ENCODE results near the gene VSX1. TPM values are rescaled to one million over a fixed set of nuclear protein-coding genes. Genes with fewer than 3 reads are reported as not detected.

Gene VSX1
- total RNA-seq, 1 experiment from 2014 or later = not detected

GRCh38 chr20:25082498-25082873, 545 bp upstream of the VSX1 start:
- Histone ChIP-seq H3K36me3 (no peaks in the 10 kb centered on the region), H3K9me3 (replicated peaks) (peaks cover 18% of the 10 kb centered on the region), H3K27me3 (replicated peaks) (peaks cover 74% of the 10 kb centered on the region), H3K4me3 (no peak overlapping the region), H3K27ac (no peak overlapping the region), H3K4me1 (replicated peaks) (peaks cover 15% of the 10 kb centered on the region)
- DNase-seq (ENCODE audit: low read depth in 1 of 2, low spot score in 2 of 2) = no peak

GRCh38 chr20:25081065-25081729, 744 bp downstream of the VSX1 start:
- Histone ChIP-seq H3K36me3 (no peaks in the 10 kb centered on the region), H3K9me3 (replicated peaks) (peaks cover 18% of the 10 kb centered on the region), H3K27me3 (replicated peaks) (peaks cover 76% of the 10 kb centered on the region), H3K4me1 (replicated peaks) (peaks cover 22% of the 10 kb centered on the region), H3K4me3 (no peak overlapping the region), H3K27ac (no peak overlapping the region)
- DNase-seq (ENCODE audit: low read depth in 1 of 2, low spot score in 2 of 2) = peak in 1 of 2 experiments; percentile 43

- H3K27me3 ChIP-seq (replicated peaks) = peaks cover 60% of the 10 kb centered on the region
Observed at GRCh38 chr20:25079171-25079570, 2.8 kb downstream of the VSX1 start.

GRCh38 chr20:25078662-25079061, 3.3 kb downstream of the VSX1 start:
- Histone ChIP-seq H3K36me3 (no peaks in the 10 kb centered on the region), H3K27me3 (replicated peaks) (peaks cover 55% of the 10 kb centered on the region), H3K9me3 (replicated peaks) (peaks cover 11% of the 10 kb centered on the region)

More at GRCh38 chr20:25079171-25079570, 2.8 kb downstream of the VSX1 start:
- Histone ChIP-seq H3K4me1 (replicated peaks) (peaks cover 22% of the 10 kb centered on the region), H3K4me3 (no peak overlapping the region), H3K9me3 (replicated peaks) (peaks cover 16% of the 10 kb centered on the region), H3K36me3 (no peaks in the 10 kb centered on the region), H3K27ac (no peak overlapping the region)
- no peak for DNase-seq (ENCODE audit: low read depth in 1 of 2, low spot score in 2 of 2)

GRCh38 chr20:25077610-25078169, 4.3 kb downstream of the VSX1 start:
- no peak for DNase-seq (ENCODE audit: low read depth in 1 of 2, low spot score in 2 of 2)
- H3K9me3 ChIP-seq (replicated peaks) = peaks cover 4% of the 10 kb centered on the region; the same call in 1 of the 2 replicates
- no peak overlapping the region for H3K27ac ChIP-seq
- no peak overlapping the region for H3K4me3 ChIP-seq
- no peaks in the 10 kb centered on the region for H3K36me3 ChIP-seq
- peaks cover 19% of the 10 kb centered on the region for H3K4me1 ChIP-seq (replicated peaks)
- peaks cover 49% of the 10 kb centered on the region for H3K27me3 ChIP-seq (replicated peaks)

More at GRCh38 chr20:25078662-25079061, 3.3 kb downstream of the VSX1 start:
- peaks cover 21% of the 10 kb centered on the region for H3K4me1 ChIP-seq (replicated peaks)
- peak in 1 of 2 experiments; percentile 30 for DNase-seq (ENCODE audit: low read depth in 1 of 2, low spot score in 2 of 2)
- H3K27ac ChIP-seq = no peak overlapping the region
- no peak overlapping the region for H3K4me3 ChIP-seq

GRCh38 chr20:25076731-25077609, 5.0 kb downstream of the VSX1 start:
- Histone ChIP-seq H3K27me3 (replicated peaks) (peaks cover 52% of the 10 kb centered on the region), H3K36me3 (no peaks in the 10 kb centered on the region), H3K27ac (no peak overlapping the region), H3K9me3 (replicated peaks) (peaks cover 3% of the 10 kb centered on the region; the same call in 1 of the 2 replicates), H3K4me1 (replicated peaks) (peaks cover 19% of the 10 kb centered on the region), H3K4me3 (no peak overlapping the region)
- peak in 1 of 2 experiments; percentile 37 for DNase-seq (ENCODE audit: low read depth in 1 of 2, low spot score in 2 of 2)

- no peak overlapping the region for H3K27ac ChIP-seq
- H3K27me3 ChIP-seq (replicated peaks) = peaks cover 46% of the 10 kb centered on the region
- no peaks in the 10 kb centered on the region for H3K9me3 ChIP-seq (replicated peaks)
- H3K36me3 ChIP-seq = no peaks in the 10 kb centered on the region
- H3K4me1 ChIP-seq (replicated peaks) = peaks cover 12% of the 10 kb centered on the region
- H3K4me3 ChIP-seq = no peak overlapping the region
- DNase-seq (ENCODE audit: low read depth in 1 of 2, low spot score in 2 of 2) = no peak
Observed at GRCh38 chr20:25076201-25076600, 5.7 kb downstream of the VSX1 start.

GRCh38 chr20:25073544-25073943, 8.4 kb downstream of the VSX1 start:
- no peak overlapping the region for H3K27ac ChIP-seq
- peaks cover 11% of the 10 kb centered on the region for H3K4me1 ChIP-seq (replicated peaks)
- peak in 1 of 2 experiments; percentile 42 for DNase-seq (ENCODE audit: low read depth in 1 of 2, low spot score in 2 of 2)
- no peak overlapping the region for H3K4me3 ChIP-seq
- H3K36me3 ChIP-seq = no peaks in the 10 kb centered on the region
- no peaks in the 10 kb centered on the region for H3K9me3 ChIP-seq (replicated peaks)
- peaks cover 25% of the 10 kb centered on the region for H3K27me3 ChIP-seq (replicated peaks)

- no peaks in the 10 kb centered on the region for H3K9me3 ChIP-seq (replicated peaks)
- H3K4me3 ChIP-seq = no peak overlapping the region
- no peaks in the 10 kb centered on the region for H3K36me3 ChIP-seq
- peaks cover 6% of the 10 kb centered on the region for H3K4me1 ChIP-seq (replicated peaks)
- DNase-seq (ENCODE audit: low read depth in 1 of 2, low spot score in 2 of 2) = no peak
- H3K27me3 ChIP-seq (replicated peaks) = peaks cover 16% of the 10 kb centered on the region
- no peak overlapping the region for H3K27ac ChIP-seq
Observed at GRCh38 chr20:25072226-25072811, 9.6 kb downstream of the VSX1 start.

GRCh38 chr20:25071734-25072133, 10.2 kb downstream of the VSX1 start:
- Histone ChIP-seq H3K27ac (no peak overlapping the region), H3K4me1 (replicated peaks) (peaks cover 2% of the 10 kb centered on the region), H3K27me3 (replicated peaks) (peaks cover 16% of the 10 kb centered on the region), H3K9me3 (replicated peaks) (no peaks in the 10 kb centered on the region), H3K36me3 (no peaks in the 10 kb centered on the region), H3K4me3 (no peak overlapping the region)
- DNase-seq (ENCODE audit: low read depth in 1 of 2, low spot score in 2 of 2) = no peak

GRCh38 chr20:25070821-25071473, 11.0 kb downstream of the VSX1 start:
- Histone ChIP-seq H3K4me3 (no peak overlapping the region), H3K9me3 (replicated peaks) (no peaks in the 10 kb centered on the region), H3K4me1 (replicated peaks) (no peaks in the 10 kb centered on the region; the same call in 1 of the 2 replicates), H3K36me3 (no peaks in the 10 kb centered on the region), H3K27me3 (replicated peaks) (peaks cover 19% of the 10 kb centered on the region), H3K27ac (no peak overlapping the region)
- DNase-seq (ENCODE audit: low read depth in 1 of 2, low spot score in 2 of 2) = no peak

GRCh38 chr20:25067102-25067987, 14.6 kb downstream of the VSX1 start:
- Histone ChIP-seq H3K9me3 (replicated peaks) (no peaks in the 10 kb centered on the region), H3K4me3 (no peak overlapping the region), H3K4me1 (replicated peaks) (no peaks in the 10 kb centered on the region; the same call in 1 of the 2 replicates), H3K27ac (no peak overlapping the region), H3K36me3 (no peaks in the 10 kb centered on the region), H3K27me3 (replicated peaks) (peaks cover 18% of the 10 kb centered on the region)
- no peak for DNase-seq (ENCODE audit: low read depth in 1 of 2, low spot score in 2 of 2)
